Measurements from ENCODE around the gene AHDC1.
"Not testable (repeated sequence)": the region's sequence is repeated elsewhere in the genome, so short reads cannot be mapped to it uniquely, and the experiment has no call there.

Gene AHDC1

GRCh38 chr1:27648602-27649305 lies 44.8 kb upstream of the AHDC1 start:
- DNase-seq (ENCODE audit: low read depth) = no peak
- no peak overlapping the region for H3K4me3 ChIP-seq (ENCODE audit: low read length)
- TF ChIP-seq CTCF (conservative IDR thresholded peaks at IDR 0.05; ENCODE audit: low read depth, low read length) = no peak

GRCh38 chr1:27647328-27647727 lies 43.4 kb upstream of the AHDC1 start:
- DNase-seq (ENCODE audit: low read depth) = no peak
- H3K4me3 ChIP-seq (ENCODE audit: low read length) = no peak overlapping the region
- no peak for TF ChIP-seq CTCF (conservative IDR thresholded peaks at IDR 0.05; ENCODE audit: low read depth, low read length)

GRCh38 chr1:27646676-27647075 lies 42.7 kb upstream of the AHDC1 start:
- H3K4me3 ChIP-seq (ENCODE audit: low read length) = no peak overlapping the region
- DNase-seq (ENCODE audit: low read depth) = no peak
- no peak for TF ChIP-seq CTCF (conservative IDR thresholded peaks at IDR 0.05; ENCODE audit: low read depth, low read length)

DNA sequence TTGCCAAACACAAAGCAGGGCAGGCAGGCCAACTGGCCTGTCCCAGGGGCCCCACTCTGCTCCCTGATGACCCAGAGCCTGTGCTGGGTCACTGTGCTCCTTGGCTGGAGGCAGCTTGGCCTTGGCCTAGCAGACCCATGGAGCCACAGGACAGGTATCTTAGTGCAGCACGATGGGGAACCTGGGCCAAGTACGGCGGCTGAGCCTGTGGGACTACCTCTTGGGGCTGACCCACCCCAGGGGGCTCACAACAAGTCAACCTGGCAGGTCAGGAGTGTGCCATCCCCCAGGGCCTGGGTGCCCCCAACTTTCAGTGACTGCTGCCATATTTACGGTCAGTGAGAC lies 41.1 kb upstream of the AHDC1 start:
- DNase-seq (ENCODE audit: low read depth) = no peak
- H3K4me3 ChIP-seq (ENCODE audit: low read length) = no peak overlapping the region
- no peak for TF ChIP-seq CTCF (conservative IDR thresholded peaks at IDR 0.05; ENCODE audit: low read depth, low read length)

DNA sequence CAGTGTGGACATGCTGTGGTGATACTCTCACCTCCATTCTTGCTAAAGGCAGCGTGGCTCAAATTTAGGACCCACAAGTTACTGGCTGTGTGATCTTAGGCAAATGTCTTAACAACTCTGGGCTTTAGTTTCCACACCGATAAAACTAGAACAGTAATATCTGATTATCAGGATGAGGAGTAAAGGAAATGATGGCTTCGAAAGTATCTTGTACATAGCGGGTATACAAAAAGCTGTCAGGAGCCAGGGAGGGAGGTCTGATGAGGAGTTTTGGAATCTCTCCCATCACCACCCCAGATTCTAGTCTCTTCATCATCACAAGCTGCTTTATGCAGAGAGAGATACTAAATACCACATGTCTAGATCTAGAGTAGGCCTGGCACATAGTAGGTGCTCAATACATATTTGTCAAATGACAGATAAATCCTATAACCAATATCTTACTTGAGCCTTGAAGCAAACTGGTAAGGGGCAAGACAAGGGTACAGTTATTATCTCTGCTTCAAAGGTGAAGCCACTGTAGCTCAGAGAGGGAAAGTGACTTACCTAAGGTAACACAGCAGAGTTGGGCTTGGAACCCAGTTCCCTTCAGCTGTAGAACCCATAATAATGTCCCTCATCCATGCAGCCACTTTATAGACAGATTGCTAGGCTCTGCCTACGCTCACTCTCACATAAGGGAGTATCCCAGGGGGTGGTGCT lies 40.6 kb upstream of the AHDC1 start:
- H3K4me3 ChIP-seq (ENCODE audit: low read length) = no peak overlapping the region
- no peak for TF ChIP-seq CTCF (conservative IDR thresholded peaks at IDR 0.05; ENCODE audit: low read depth, low read length)
- no peak for DNase-seq (ENCODE audit: low read depth)

DNA sequence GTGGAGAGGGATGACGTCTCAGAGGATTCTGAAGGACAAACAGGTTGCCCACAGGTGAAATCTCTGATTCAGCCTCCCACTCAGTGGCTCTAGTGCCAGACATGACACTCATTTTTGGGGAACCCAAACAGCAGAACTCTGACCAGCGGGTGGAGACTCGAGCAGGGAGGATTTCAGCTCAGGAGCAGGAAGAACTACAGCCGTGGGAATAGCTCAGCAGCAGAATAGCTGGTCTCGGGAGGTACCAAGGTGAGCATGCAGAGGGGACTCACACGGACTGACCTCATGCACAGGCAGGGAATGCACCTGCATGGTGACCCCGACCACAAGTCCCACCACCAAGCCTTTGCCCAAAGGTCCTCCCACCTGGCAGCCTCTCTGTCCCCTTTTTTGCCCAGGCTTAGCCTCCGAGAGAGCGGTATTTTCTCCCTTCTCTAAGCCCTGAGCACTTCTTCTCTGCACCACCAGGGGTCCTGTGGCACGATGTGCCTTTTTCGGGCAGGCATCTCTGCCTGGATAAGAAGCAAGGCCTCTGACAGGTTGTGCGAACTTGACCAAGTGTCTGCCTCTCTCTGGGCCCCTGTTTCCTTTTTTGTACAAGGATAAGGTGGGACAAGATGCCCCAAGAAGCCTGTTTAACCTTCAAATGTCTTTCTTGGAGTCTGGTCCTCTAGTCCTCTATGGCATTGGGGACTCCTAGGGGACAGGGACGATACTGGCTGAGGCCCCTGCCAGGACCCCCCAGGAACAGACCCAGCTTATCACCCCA lies 39.8 kb upstream of the AHDC1 start:
- no peak overlapping the region for H3K4me3 ChIP-seq (ENCODE audit: low read length)
- no peak for DNase-seq (ENCODE audit: low read depth)
- TF ChIP-seq CTCF (conservative IDR thresholded peaks at IDR 0.05; ENCODE audit: low read depth, low read length) = peak; percentile 89

DNA sequence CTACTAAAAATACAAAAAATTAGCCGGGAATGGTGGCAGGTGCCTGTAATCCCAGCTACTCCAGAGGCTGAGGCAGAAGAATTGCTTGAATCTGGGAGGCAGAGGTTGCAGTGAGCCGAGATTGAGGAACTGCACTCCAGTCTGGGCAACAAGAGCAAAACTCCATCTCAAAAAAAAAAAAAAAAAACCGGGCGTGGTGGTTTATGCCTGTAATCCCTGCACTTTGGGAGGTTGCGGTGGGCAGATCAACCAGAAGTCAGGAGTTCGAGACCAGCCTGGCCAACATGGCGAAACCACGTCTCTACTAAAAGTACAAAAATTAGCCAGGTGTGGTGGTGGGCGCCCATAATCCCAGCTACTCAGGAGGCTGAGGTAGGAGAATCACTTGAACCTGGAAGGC lies 36.6 kb upstream of the AHDC1 start:
- DNase-seq (ENCODE audit: low read depth); H3K4me3 ChIP-seq (ENCODE audit: low read length): not testable (repeated sequence)
